ENCODE data around the gene ATG101. TPM values are rescaled to one million over a fixed set of nuclear protein-coding genes. Genes with fewer than 3 reads are reported as not detected.

The ATG101 gene
- total and polyA plus RNA-seq, 2 of the 8 experiments (the other 6 are each of a cell fraction or from before 2014, with no cell fraction given) = 49.8 to 55.9 TPM

DNA sequence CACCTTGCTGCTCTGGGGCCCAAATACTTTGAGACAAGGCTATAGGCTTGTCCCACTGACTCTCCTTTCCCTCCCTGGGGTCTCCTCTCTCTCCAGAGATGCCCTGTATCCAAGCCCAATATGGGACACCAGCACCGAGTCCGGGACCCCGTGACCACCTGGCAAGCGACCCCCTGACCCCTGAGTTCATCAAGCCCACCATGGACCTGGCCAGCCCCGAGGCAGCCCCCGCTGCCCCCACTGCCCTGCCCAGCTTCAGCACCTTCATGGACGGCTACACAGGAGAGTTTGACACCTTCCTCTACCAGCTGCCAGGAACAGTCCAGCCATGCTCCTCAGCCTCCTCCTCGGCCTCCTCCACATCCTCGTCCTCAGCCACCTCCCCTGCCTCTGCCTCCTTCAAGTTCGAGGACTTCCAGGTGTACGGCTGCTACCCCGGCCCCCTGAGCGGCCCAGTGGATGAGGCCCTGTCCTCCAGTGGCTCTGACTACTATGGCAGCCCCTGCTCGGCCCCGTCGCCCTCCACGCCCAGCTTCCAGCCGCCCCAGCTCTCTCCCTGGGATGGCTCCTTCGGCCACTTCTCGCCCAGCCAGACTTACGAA is 15.4 kb upstream of the ATG101 start:
- no peak overlapping the region for H2BK120ac ChIP-seq (replicated peaks; ENCODE audit: low read depth, low read length)
- H3K9me3 ChIP-seq (ENCODE audit: insufficient read depth in 2 of 2, low read depth in 1 of 2, low read length in 1 of 2) = no peaks in the 10 kb centered on the region
- POLR2A ChIA-PET (ENCODE audit: partially characterized antibody) = interaction anchor here (1.2 to 1.4 kb wide), 3 partner anchors 13 to 23 kb away, joined by 3 to 5 read pairs (median 4); partner anchors contain the start of gene ATG101
- no peak overlapping the region for H3K4me3 ChIP-seq (ENCODE audit: extremely low read depth in 1 of 4, insufficient read depth in 2 of 4, low read depth in 3 of 4, low read length in 4 of 4)
- H3K18ac ChIP-seq (ENCODE audit: extremely low read depth, low read length) = no peak overlapping the region
- H3K14ac ChIP-seq (ENCODE audit: insufficient read length) = no peak overlapping the region
- no peak overlapping the region for H4K5ac ChIP-seq (ENCODE audit: insufficient read length, low read depth, low read length)
- peaks cover 7 to 27% of the 10 kb centered on the region in 2 experiments for H4K20me1 ChIP-seq (replicated peaks in 1 of 2; ENCODE audit: control insufficient read depth in 1 of 2, insufficient read depth in 2 of 2, low read length in 2 of 2)
- no peak overlapping the region for H2AK5ac ChIP-seq (ENCODE audit: low read depth, low read length)
- H2BK20ac ChIP-seq (ENCODE audit: low read length) = no peak overlapping the region
- H2BK5ac ChIP-seq (ENCODE audit: low read depth, low read length) = no peak overlapping the region
- H3K27ac ChIP-seq (ENCODE audit: low read depth, low read length) = no peak overlapping the region
- peaks cover 14% of the 10 kb centered on the region for H3K23me2 ChIP-seq (ENCODE audit: low read depth, low read length)
- no peak overlapping the region for H3K9ac ChIP-seq (replicated peaks in 1 of 4; ENCODE audit: extremely low read depth in 1 of 4, low read depth in 3 of 4, low read length in 3 of 4)
- no peaks in the 10 kb centered on the region; the same call in 1 of the 2 replicates for H3K79me1 ChIP-seq (ENCODE audit: low read depth, low read length)
- H2AFZ ChIP-seq (ENCODE audit: low read length) = no peak overlapping the region
- TF ChIP-seq, protein P1, sequence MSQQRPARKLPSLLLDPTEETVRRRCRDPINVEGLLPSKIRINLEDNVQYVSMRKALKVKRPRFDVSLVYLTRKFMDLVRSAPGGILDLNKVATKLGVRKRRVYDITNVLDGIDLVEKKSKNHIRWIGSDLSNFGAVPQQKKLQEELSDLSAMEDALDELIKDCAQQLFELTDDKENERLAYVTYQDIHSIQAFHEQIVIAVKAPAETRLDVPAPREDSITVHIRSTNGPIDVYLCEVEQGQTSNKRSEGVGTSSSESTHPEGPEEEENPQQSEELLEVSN (IDR thresholded peaks at IDR 0.05) = no peak
- no peak for TF ChIP-seq BACH1 (IDR thresholded peaks at IDR 0.05; ENCODE audit: low read length)
- no peak for TF ChIP-seq CTBP2 (IDR thresholded peaks at IDR 0.05; ENCODE audit: borderline replicate concordance, insufficient read depth, insufficient read length, low read length)
- TF ChIP-seq PHF8 (conservative IDR thresholded peaks at IDR 0.05; ENCODE audit: low read depth, low read length) = no peak
- TF ChIP-seq POLR2A (IDR thresholded peaks at IDR 0.05; ENCODE audit: control extremely low read depth in 1 of 2, low read depth in 2 of 2, low read length in 2 of 2) = no peak
- no peak for TF ChIP-seq TBP (IDR thresholded peaks at IDR 0.05; ENCODE audit: low read depth, low read length)
- TF ChIP-seq TEAD4 (IDR thresholded peaks at IDR 0.05; ENCODE audit: low read depth, low read length) = no peak
- TF ChIP-seq CEBPB (IDR thresholded peaks at IDR 0.05; ENCODE audit: low read depth, low read length) = no peak
- TF ChIP-seq, protein P2, sequence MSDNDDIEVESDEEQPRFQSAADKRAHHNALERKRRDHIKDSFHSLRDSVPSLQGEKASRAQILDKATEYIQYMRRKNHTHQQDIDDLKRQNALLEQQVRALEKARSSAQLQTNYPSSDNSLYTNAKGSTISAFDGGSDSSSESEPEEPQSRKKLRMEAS (IDR thresholded peaks at IDR 0.05) = no peak
- H3K4ac ChIP-seq (replicated peaks; ENCODE audit: insufficient read length, low read depth, low read length) = no peak overlapping the region
- peaks cover 0 to 9% (median 5%) of the 10 kb centered on the region in 4 experiments; a peak in 4 of 8 replicates for H3K36me3 ChIP-seq (ENCODE audit: control insufficient read depth in 2 of 4, insufficient read depth in 4 of 4, low read length in 3 of 4)
- CTCF ChIA-PET (ENCODE audit: partially characterized antibody) = interaction anchor here (1.1 to 34.1 kb wide), 8 partner anchors 8 to 67 kb away, joined by 4 to 1022 read pairs (median 6); partner anchors contain the start of gene ATG101
- no peak overlapping the region for H4K91ac ChIP-seq (replicated peaks; ENCODE audit: insufficient read length, low read length)
- H3K4me1 ChIP-seq (replicated peaks in 1 of 4; ENCODE audit: control insufficient read depth in 3 of 4, insufficient read depth in 4 of 4, low read length in 3 of 4) = peaks cover 0 to 19% (median 9%) of the 10 kb centered on the region in 4 experiments; a peak in 6 of 7 replicates
- H3K79me2 ChIP-seq (ENCODE audit: control insufficient read depth in 1 of 2, insufficient read depth in 2 of 2, low read length in 2 of 2) = no peaks in the 10 kb centered on the region
- no peak overlapping the region for H3K23ac ChIP-seq (ENCODE audit: insufficient read length)
- H2BK15ac ChIP-seq (ENCODE audit: low read length) = no peak overlapping the region
- peaks cover 4 to 35% (median 28%) of the 10 kb centered on the region in 4 experiments; a peak in 6 of 7 replicates for H3K27me3 ChIP-seq (replicated peaks in 1 of 4; ENCODE audit: control insufficient read depth in 3 of 4, extremely low read depth in 1 of 4, insufficient read depth in 3 of 4, low read length in 3 of 4)
- H4K8ac ChIP-seq (ENCODE audit: extremely low read depth, insufficient read depth, low read length) = no peak overlapping the region
- DNase-seq (ENCODE audit: low read depth in 1 of 2, low spot score in 2 of 2) (no peak), FAIRE-seq (no peak)
- no peak overlapping the region for H3K4me2 ChIP-seq (ENCODE audit: insufficient read depth in 1 of 2, low read depth in 2 of 2, low read length in 2 of 2)
- 92% methylated on average over 20 of the region's 21 CpGs; no CpG with 5 or more reads in 1 of the 2 experiments for WGBS, 2 experiments (ENCODE audit: extremely low coverage in 1 of 2, insufficient coverage in 1 of 2, insufficient read length in 1 of 2, insufficient replicate concordance in 2 of 2, low coverage in 1 of 2, low lambda C conversion rate in 2 of 2, missing lambda C conversion rate in 1 of 2)
- H3K56ac ChIP-seq (replicated peaks; ENCODE audit: insufficient read length, low read depth, low read length) = no peak overlapping the region
- H2BK12ac ChIP-seq (ENCODE audit: low read depth, low read length) = no peak overlapping the region

Measured in H1 (cell line).